Stimulated activated naive B cell treated with anti-CD40 and anti-IgM and Interleukin-4, amounts not matched to agents 10 μg/mL and 1 μg/mL and 100 μg/mL, for 72 hours (primary cell): Measurements from ENCODE around the gene ZXDC.

ENCODE experiments used
- ATAC-seq, 2 donors: fragments of 150-1000 bp; cut with Tn5 transposase; replicated peaks; 2 replicates each; pipeline ENCODE4 v1.10.0; 2021; ENCODE audit warnings: moderate library complexity in 1 of 2
- DNase-seq: peaks from one replicate; pipeline ENCODE4 v3.0.0; 2021
- H3K27ac Mint-ChIP-seq: one replicate; pipeline ENCODE4 v1.8.0; 2022; ENCODE audit warnings: mild to moderate bottlenecking, mixed read lengths
- H3K27me3 Mint-ChIP-seq, 2 donors: one replicate each; pipeline ENCODE4 v1.8.0; 2022; ENCODE audit warnings: mixed read lengths in 2 of 2
- H3K36me3 Mint-ChIP-seq, 2 donors: one replicate each; pipeline ENCODE4 v1.8.0; 2022; ENCODE audit warnings: mixed read lengths in 2 of 2, mild to moderate bottlenecking in 1 of 2
- H3K4me1 Mint-ChIP-seq, 2 donors: one replicate each; pipeline ENCODE4 v1.8.0; 2022; ENCODE audit warnings: mixed read lengths in 2 of 2, mild to moderate bottlenecking in 1 of 2
- H3K4me3 Mint-ChIP-seq, 2 donors: one replicate each; pipeline ENCODE4 v1.8.0; 2022; ENCODE audit warnings: mild to moderate bottlenecking in 2 of 2, mixed read lengths in 2 of 2, moderate library complexity in 1 of 2
- H3K9me3 Mint-ChIP-seq, 2 donors: one replicate each; pipeline ENCODE4 v1.8.0; 2022; ENCODE audit warnings: mixed read lengths in 2 of 2, mild to moderate bottlenecking in 1 of 2

The ZXDC gene

GRCh38 chr3:126478581-126479310 lies 3.1 kb upstream of the ZXDC start:
- Mint-ChIP-seq H3K9me3 (no peaks in the 10 kb centered on the region), H3K27ac (no peak overlapping the region), H3K36me3 (peaks cover 0 to 1% of the 10 kb centered on the region in 2 donors), H3K4me1 (peaks cover 9 to 19% of the 10 kb centered on the region in 2 donors), H3K4me3 (no peak overlapping the region), H3K27me3 (no peaks in the 10 kb centered on the region)
- ATAC-seq (no peak), DNase-seq (no peak)

GRCh38 chr3:126477061-126477380 lies 1.3 kb upstream of the ZXDC start:
- ATAC-seq, result no peak
- H3K4me1 Mint-ChIP-seq, result peaks cover 25 to 37% of the 10 kb centered on the region in 2 donors

GRCh38 chr3:126476166-126477060 lies 722 bp upstream of the ZXDC start:
- ATAC-seq, result peak; percentile 27 to 38
- Mint-ChIP-seq H3K27me3 (no peaks in the 10 kb centered on the region), H3K9me3 (no peaks in the 10 kb centered on the region), H3K27ac (peak overlapping the region; percentile 83), H3K4me1 (peaks cover 25 to 38% of the 10 kb centered on the region in 2 donors), H3K36me3 (peaks cover 13 to 17% of the 10 kb centered on the region in 2 donors), H3K4me3 (peak overlapping the region; percentile 86)
- peak; percentile 49 for DNase-seq

More at GRCh38 chr3:126477061-126477380, 1.3 kb upstream of the ZXDC start:
- Mint-ChIP-seq H3K4me3 (peak overlapping the region; percentile 86), H3K27ac (no peak overlapping the region), H3K36me3 (peaks cover 13 to 17% of the 10 kb centered on the region in 2 donors), H3K27me3 (no peaks in the 10 kb centered on the region), H3K9me3 (no peaks in the 10 kb centered on the region)
- no peak for DNase-seq

- H3K9me3 Mint-ChIP-seq, result no peaks in the 10 kb centered on the region
- H3K4me1 Mint-ChIP-seq, result peaks cover 26 to 39% of the 10 kb centered on the region in 2 donors
- H3K4me3 Mint-ChIP-seq, result peak overlapping the region; percentile 88 to 89
- peak overlapping the region; percentile 92 for H3K27ac Mint-ChIP-seq
- peak; percentile 43 for DNase-seq
- H3K36me3 Mint-ChIP-seq, result peaks cover 20 to 27% of the 10 kb centered on the region in 2 donors
- ATAC-seq, result peak; percentile 17 to 22
- no peaks in the 10 kb centered on the region for H3K27me3 Mint-ChIP-seq
These were observed 936 bp downstream of the ZXDC start for GRCh38 chr3:126474498-126475412.

- DNase-seq (no peak), ATAC-seq (no peak)
- peaks cover 33 to 51% of the 10 kb centered on the region in 2 donors for H3K4me1 Mint-ChIP-seq
- H3K27ac Mint-ChIP-seq, result no peak overlapping the region
- peak overlapping the region; percentile 88 to 89 for H3K4me3 Mint-ChIP-seq
- H3K9me3 Mint-ChIP-seq, result no peaks in the 10 kb centered on the region
- no peaks in the 10 kb centered on the region for H3K27me3 Mint-ChIP-seq
- peaks cover 33 to 38% of the 10 kb centered on the region in 2 donors for H3K36me3 Mint-ChIP-seq
These were observed 2.2 kb downstream of the ZXDC start for GRCh38 chr3:126473292-126474168.

- no peak for DNase-seq
- Mint-ChIP-seq H3K4me3 (peak overlapping the region; percentile 88 to 89), H3K4me1 (peaks cover 37 to 57% of the 10 kb centered on the region in 2 donors), H3K9me3 (no peaks in the 10 kb centered on the region), H3K27me3 (no peaks in the 10 kb centered on the region), H3K27ac (peak overlapping the region; percentile 43), H3K36me3 (peaks cover 39 to 44% of the 10 kb centered on the region in 2 donors)
- ATAC-seq, result no peak
These were observed 3.2 kb downstream of the ZXDC start for GRCh38 chr3:126472277-126473006.

- peak overlapping the region; percentile 68 for H3K27ac Mint-ChIP-seq
- no peaks in the 10 kb centered on the region for H3K9me3 Mint-ChIP-seq
- no peak for ATAC-seq
- H3K36me3 Mint-ChIP-seq, result peaks cover 59 to 60% of the 10 kb centered on the region in 2 donors
- H3K4me3 Mint-ChIP-seq, result no peak overlapping the region
- no peak for DNase-seq
- peaks cover 33 to 64% of the 10 kb centered on the region in 2 donors for H3K4me1 Mint-ChIP-seq
- H3K27me3 Mint-ChIP-seq, result no peaks in the 10 kb centered on the region
These were observed 6.2 kb downstream of the ZXDC start for GRCh38 chr3:126469479-126469878.

GRCh38 chr3:126468028-126468891 lies 7.4 kb downstream of the ZXDC start:
- ATAC-seq (no peak), DNase-seq (no peak)
- Mint-ChIP-seq H3K27ac (no peak overlapping the region), H3K27me3 (no peaks in the 10 kb centered on the region), H3K4me3 (no peak overlapping the region), H3K4me1 (peaks cover 30 to 57% of the 10 kb centered on the region in 2 donors), H3K36me3 (peaks cover 59 to 63% of the 10 kb centered on the region in 2 donors), H3K9me3 (no peaks in the 10 kb centered on the region)

GRCh38 chr3:126467611-126467955 lies 8.1 kb downstream of the ZXDC start:
- no peak overlapping the region for H3K4me3 Mint-ChIP-seq
- peaks cover 53 to 59% of the 10 kb centered on the region in 2 donors for H3K36me3 Mint-ChIP-seq
- no peak for ATAC-seq
- H3K9me3 Mint-ChIP-seq, result no peaks in the 10 kb centered on the region
- no peak overlapping the region for H3K27ac Mint-ChIP-seq
- no peak for DNase-seq
- no peaks in the 10 kb centered on the region for H3K27me3 Mint-ChIP-seq
- peaks cover 24 to 50% of the 10 kb centered on the region in 2 donors for H3K4me1 Mint-ChIP-seq

GRCh38 chr3:126466886-126467610 lies 8.6 kb downstream of the ZXDC start:
- no peak for DNase-seq

GRCh38 chr3:126465928-126466544 lies 9.7 kb downstream of the ZXDC start:
- Mint-ChIP-seq H3K36me3 (peaks cover 55 to 62% of the 10 kb centered on the region in 2 donors), H3K9me3 (no peaks in the 10 kb centered on the region), H3K4me3 (no peak overlapping the region), H3K4me1 (peaks cover 19 to 46% of the 10 kb centered on the region in 2 donors), H3K27ac (no peak overlapping the region), H3K27me3 (no peaks in the 10 kb centered on the region)
- ATAC-seq (no peak), DNase-seq (no peak)

More at GRCh38 chr3:126466886-126467610, 8.6 kb downstream of the ZXDC start:
- peaks cover 49 to 55% of the 10 kb centered on the region in 2 donors for H3K36me3 Mint-ChIP-seq
- H3K27me3 Mint-ChIP-seq, result no peaks in the 10 kb centered on the region
- peaks cover 19 to 44% of the 10 kb centered on the region in 2 donors for H3K4me1 Mint-ChIP-seq
- H3K27ac Mint-ChIP-seq, result peak overlapping the region; percentile 15
- ATAC-seq, result no peak
- H3K9me3 Mint-ChIP-seq, result no peaks in the 10 kb centered on the region
- H3K4me3 Mint-ChIP-seq, result no peak overlapping the region
